OCI-LY1 (cell line): ENCODE results near the gene HTR6.

Experiments used
- CTCF ChIP-seq: fragments of 200-600 bp; sonication (generic), shearing (Covaris generic); IDR thresholded peaks from 2 replicates; pipeline ENCODE4 v1.5.1; 2017; ENCODE audit warnings: mild to moderate bottlenecking, antibody characterized with exemption, low read length, moderate library complexity, mixed read lengths
- EZH2 ChIP-seq: fragments of 200-600 bp; sonication (generic), shearing (Covaris generic); IDR thresholded peaks from 2 replicates; pipeline ENCODE4 v1.8.0; 2017; ENCODE audit warnings: borderline replicate concordance, mixed run types, mild to moderate bottlenecking, antibody characterized with exemption, low read length, moderate library complexity, mixed read lengths

GRCh38 chr1:19643602-19644394, 20.9 kb upstream of the HTR6 start, which contains the start of gene NBL1:
- TF ChIP-seq CTCF, result no peak
- no peak for TF ChIP-seq EZH2
